RWPE2 (cell line): Measurements from ENCODE around the gene PRKCE.

ENCODE experiments used
- ATAC-seq: fragments of 200-7000 bp; cut with Tn5 transposase; 3 replicates; pipeline ENCODE4 v1.9.1; 2021; ENCODE audit warnings: low read depth
- DNase-seq: peaks from one replicate; pipeline ENCODE4 v3.0.0-alpha.2; 2020; ENCODE audit warnings: low spot score
- H3K27ac ChIP-seq: fragments of 450-650 bp; 2 replicates; pipeline ENCODE4 v1.5.1; 2017; ENCODE audit warnings: mild to moderate bottlenecking; ENCODE audit not compliant: poor library complexity, severe bottlenecking
- H3K27me3 ChIP-seq: fragments of 250-450 bp; sonication (Bioruptor Pico); 2 replicates; pipeline ENCODE4 v1.5.1; 2021; ENCODE audit warnings: mild to moderate bottlenecking, moderate library complexity; ENCODE audit not compliant: insufficient read depth, poor library complexity, severe bottlenecking
- H3K36me3 ChIP-seq: fragments of 250-450 bp; sonication (Bioruptor Pico); 2 replicates; pipeline ENCODE4 v1.5.1; 2020; ENCODE audit warnings: low read depth, mild to moderate bottlenecking, moderate library complexity
- H3K4me1 ChIP-seq: fragments of 250-450 bp; sonication (Bioruptor Pico); 2 replicates; pipeline ENCODE4 v1.5.1; 2021; ENCODE audit warnings: mild to moderate bottlenecking, moderate library complexity; ENCODE audit not compliant: insufficient read depth, poor library complexity, severe bottlenecking
- H3K4me3 ChIP-seq: fragments of 250-450 bp; sonication (Bioruptor Pico); 2 replicates; pipeline ENCODE4 v1.5.1; 2021; ENCODE audit warnings: mild to moderate bottlenecking, moderate library complexity; ENCODE audit not compliant: severe bottlenecking
- H3K9me3 ChIP-seq: fragments of 250-450 bp; sonication (Bioruptor Pico); 2 replicates; pipeline ENCODE4 v1.5.1; 2021; ENCODE audit warnings: mild to moderate bottlenecking, moderate library complexity; ENCODE audit not compliant: severe bottlenecking
- CTCF ChIP-seq: fragments of 450-650 bp; IDR thresholded peaks from one replicate; pipeline ENCODE4 v1.5.1; 2017; ENCODE audit warnings: mild to moderate bottlenecking, moderate library complexity; ENCODE audit not compliant: poor library complexity, severe bottlenecking

Gene PRKCE

GRCh38 chr2:45610281-45611019 is 41.0 kb upstream of the PRKCE start:
- DNase-seq (no peak), ATAC-seq (peak; percentile 53)
- peak overlapping the region; percentile 92 for H3K27ac ChIP-seq
- TF ChIP-seq CTCF: peak; percentile 65
- peak overlapping the region; percentile 78 for H3K4me3 ChIP-seq
- no peaks in the 10 kb centered on the region for H3K27me3 ChIP-seq
- H3K9me3 ChIP-seq: no peaks in the 10 kb centered on the region
- H3K4me1 ChIP-seq: peaks cover 25% of the 10 kb centered on the region
- peaks cover under 1% of the 10 kb centered on the region; the same call in 1 of the 2 replicates for H3K36me3 ChIP-seq

- H3K4me1 ChIP-seq: peaks cover 25% of the 10 kb centered on the region
- DNase-seq (peak; percentile 93), ATAC-seq (peak; percentile 91)
- no peaks in the 10 kb centered on the region for H3K36me3 ChIP-seq
- H3K27me3 ChIP-seq: no peaks in the 10 kb centered on the region
- peak within 1 kb of the TSS; percentile 78 for H3K4me3 ChIP-seq
- TF ChIP-seq CTCF: peak; percentile 13
- H3K9me3 ChIP-seq: no peaks in the 10 kb centered on the region
- peak within 1 kb of the TSS; percentile 92 for H3K27ac ChIP-seq
Measured at GRCh38 chr2:45611020-45611859, 40.2 kb upstream of the PRKCE start, which contains the start of gene SRBD1. Gene SRBD1, minus strand, starts transcription at chr2:45611267. Its CDS starts 5,826 bp downstream, at chr2:45605441.

GRCh38 chr2:45612285-45612684 is 39.2 kb upstream of the PRKCE start:
- Histone ChIP-seq H3K27ac (peak overlapping the region; percentile 92), H3K27me3 (no peaks in the 10 kb centered on the region), H3K36me3 (no peaks in the 10 kb centered on the region), H3K9me3 (no peaks in the 10 kb centered on the region), H3K4me1 (peaks cover 31% of the 10 kb centered on the region), H3K4me3 (no peak overlapping the region)
- DNase-seq (no peak), ATAC-seq (peak; percentile 42)
- TF ChIP-seq CTCF: no peak

GRCh38 chr2:45612731-45613130 is 38.7 kb upstream of the PRKCE start:
- Histone ChIP-seq H3K4me3 (no peak overlapping the region), H3K9me3 (no peaks in the 10 kb centered on the region), H3K27ac (peak overlapping the region; percentile 92), H3K4me1 (peaks cover 35% of the 10 kb centered on the region), H3K27me3 (no peaks in the 10 kb centered on the region), H3K36me3 (no peaks in the 10 kb centered on the region)
- DNase-seq: no peak
- TF ChIP-seq CTCF: no peak
- peak; percentile 20; the same call in 1 of the 3 replicates for ATAC-seq
